ENCODE measurements around the gene PRKCE.

Gene PRKCE

DNA sequence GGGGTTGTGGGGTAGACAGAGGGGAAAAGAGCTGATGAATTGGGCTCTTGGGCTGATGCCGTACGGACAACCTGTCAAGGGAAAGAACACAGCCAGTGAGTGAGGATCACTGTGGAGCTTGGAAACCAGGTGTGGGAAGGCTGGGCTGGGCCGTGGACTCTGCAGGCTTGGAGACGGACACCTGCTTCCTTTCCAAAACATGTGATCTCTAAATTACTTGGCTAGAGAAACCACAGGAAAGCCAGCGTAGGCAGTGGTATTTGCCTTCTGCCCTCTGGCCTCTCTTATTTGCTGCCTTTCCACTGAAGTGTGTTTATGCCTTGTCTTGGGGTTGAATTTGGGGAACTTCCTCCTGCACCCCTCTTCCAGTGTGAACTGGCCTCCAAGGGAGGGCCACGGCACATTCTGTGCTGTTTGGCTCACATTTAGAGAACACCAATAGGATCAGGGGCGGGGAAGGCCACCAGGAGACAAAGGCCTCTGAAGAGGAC lies 267.7 kb downstream of the PRKCE start:
- Histone ChIP-seq H3K9me3 (ENCODE audit: low read length) (no peaks in the 10 kb centered on the region), H3K27me3 (ENCODE audit: control insufficient read depth in 1 of 2, insufficient read depth in 2 of 2, low read length in 2 of 2) (no peaks in the 10 kb centered on the region), H3K27ac (ENCODE audit: low read depth, low read length) (no peak overlapping the region)

GRCh38 chr2:45919711-45920111 lies 268.2 kb downstream of the PRKCE start:
- Histone ChIP-seq H3K9me3 (ENCODE audit: low read length) (no peaks in the 10 kb centered on the region), H3K9ac (ENCODE audit: low read length) (no peak overlapping the region), H3K4me3 (ENCODE audit: low read depth in 1 of 2, low read length in 2 of 2) (no peak overlapping the region), H3K27ac (ENCODE audit: low read depth, low read length) (no peak overlapping the region), H3K4me1 (ENCODE audit: insufficient read depth, low read length) (peaks cover 17% of the 10 kb centered on the region), H3K27me3 (ENCODE audit: control insufficient read depth in 1 of 2, insufficient read depth in 2 of 2, low read length in 2 of 2) (no peaks in the 10 kb centered on the region), H3K36me3 (ENCODE audit: insufficient read depth, low read length) (no peaks in the 10 kb centered on the region)

More for the DNA sequence above, 267.7 kb downstream of the PRKCE start:
- Histone ChIP-seq H3K36me3 (ENCODE audit: insufficient read depth, low read length) (no peaks in the 10 kb centered on the region), H3K4me3 (ENCODE audit: low read depth in 1 of 2, low read length in 2 of 2) (no peak overlapping the region), H3K4me1 (ENCODE audit: insufficient read depth, low read length) (peaks cover 17% of the 10 kb centered on the region), H3K9ac (ENCODE audit: low read length) (no peak overlapping the region)

- Histone ChIP-seq H3K4me3 (ENCODE audit: low read depth in 1 of 2, low read length in 2 of 2) (no peak overlapping the region), H3K9ac (ENCODE audit: low read length) (no peak overlapping the region), H3K27me3 (ENCODE audit: control insufficient read depth in 1 of 2, insufficient read depth in 2 of 2, low read length in 2 of 2) (no peaks in the 10 kb centered on the region), H3K9me3 (ENCODE audit: low read length) (no peaks in the 10 kb centered on the region), H3K27ac (ENCODE audit: low read depth, low read length) (no peak overlapping the region), H3K36me3 (ENCODE audit: insufficient read depth, low read length) (no peaks in the 10 kb centered on the region), H3K4me1 (ENCODE audit: insufficient read depth, low read length) (peaks cover 17% of the 10 kb centered on the region)
These were observed 270.4 kb downstream of the PRKCE start for GRCh38 chr2:45921921-45922320.

GRCh38 chr2:45922577-45922988 lies 271.1 kb downstream of the PRKCE start:
- H3K27me3 ChIP-seq (ENCODE audit: control insufficient read depth in 1 of 2, insufficient read depth in 2 of 2, low read length in 2 of 2): no peaks in the 10 kb centered on the region
- peaks cover 17% of the 10 kb centered on the region for H3K4me1 ChIP-seq (ENCODE audit: insufficient read depth, low read length)
- H3K9me3 ChIP-seq (ENCODE audit: low read length): no peaks in the 10 kb centered on the region
- H3K27ac ChIP-seq (ENCODE audit: low read depth, low read length): no peak overlapping the region
- H3K4me3 ChIP-seq (ENCODE audit: low read depth in 1 of 2, low read length in 2 of 2): no peak overlapping the region
- no peaks in the 10 kb centered on the region for H3K36me3 ChIP-seq (ENCODE audit: insufficient read depth, low read length)
- no peak overlapping the region for H3K9ac ChIP-seq (ENCODE audit: low read length)

- Histone ChIP-seq H3K4me3 (ENCODE audit: low read depth in 1 of 2, low read length in 2 of 2) (no peak overlapping the region), H3K27ac (ENCODE audit: low read depth, low read length) (no peak overlapping the region), H3K4me1 (ENCODE audit: insufficient read depth, low read length) (peaks cover 17% of the 10 kb centered on the region), H3K9me3 (ENCODE audit: low read length) (no peaks in the 10 kb centered on the region), H3K9ac (ENCODE audit: low read length) (no peak overlapping the region), H3K36me3 (ENCODE audit: insufficient read depth, low read length) (no peaks in the 10 kb centered on the region), H3K27me3 (ENCODE audit: control insufficient read depth in 1 of 2, insufficient read depth in 2 of 2, low read length in 2 of 2) (no peaks in the 10 kb centered on the region)
These were observed 272.2 kb downstream of the PRKCE start for GRCh38 chr2:45923701-45924100.

DNA sequence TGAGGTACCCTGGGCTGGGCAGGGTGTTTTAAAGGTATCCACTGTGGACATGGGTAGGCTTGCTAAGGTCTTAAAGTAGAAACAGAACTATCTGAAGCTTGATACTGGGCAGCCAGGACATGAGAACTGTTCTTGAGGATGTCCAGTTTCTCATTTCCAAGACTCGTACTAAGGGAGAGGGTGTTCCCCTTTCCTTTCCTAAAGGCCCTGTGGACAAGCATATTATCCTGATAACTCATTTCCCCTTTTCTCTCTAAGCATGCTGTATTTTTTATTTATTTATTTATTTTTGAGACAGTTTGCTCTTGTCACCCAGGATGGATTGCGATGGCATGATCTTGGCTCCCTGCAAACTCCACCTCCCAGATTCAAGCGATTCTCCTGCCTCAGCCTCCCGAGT lies 273.6 kb downstream of the PRKCE start:
- no peak overlapping the region for H3K27ac ChIP-seq (ENCODE audit: low read depth, low read length)
- H3K4me1 ChIP-seq (ENCODE audit: insufficient read depth, low read length): peaks cover 9% of the 10 kb centered on the region

DNA sequence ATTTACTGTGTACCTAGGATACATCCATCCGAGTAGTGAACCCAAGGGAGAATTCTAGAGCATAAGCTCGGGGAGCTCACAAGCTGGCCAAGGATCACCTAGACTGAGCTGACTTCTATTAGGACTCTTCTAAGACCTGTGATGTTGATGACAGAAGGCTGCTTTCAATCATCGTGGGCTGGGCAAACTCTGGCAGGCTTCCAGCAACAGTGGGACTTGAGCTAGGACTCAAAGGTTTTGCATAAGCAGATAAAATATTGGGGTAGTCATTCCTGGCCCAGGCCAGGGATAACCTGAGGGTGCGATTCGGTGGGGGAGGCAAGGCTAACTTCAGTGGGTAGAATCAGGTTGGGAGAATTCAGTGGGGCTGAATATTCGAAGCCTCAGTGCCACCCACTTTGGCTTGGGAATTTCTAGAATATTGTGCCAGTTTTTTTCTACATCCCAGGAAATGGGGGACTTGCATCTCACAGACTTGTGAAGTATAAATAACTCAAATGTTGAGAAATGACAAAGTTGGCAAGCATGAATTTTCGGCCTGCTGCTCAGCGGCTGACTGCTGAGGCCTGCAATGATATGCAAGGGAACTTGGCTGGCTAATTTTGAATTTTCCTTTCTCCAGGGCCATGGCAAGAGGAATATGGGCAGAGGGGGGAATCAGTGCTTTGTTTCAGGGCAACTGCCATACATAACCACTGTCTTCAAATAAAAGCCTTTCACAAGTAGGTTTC lies 274.3 kb downstream of the PRKCE start:
- H3K27me3 ChIP-seq (ENCODE audit: control insufficient read depth in 1 of 2, insufficient read depth in 2 of 2, low read length in 2 of 2): no peaks in the 10 kb centered on the region
- peaks cover 16% of the 10 kb centered on the region for H3K4me1 ChIP-seq (ENCODE audit: insufficient read depth, low read length)
- H3K27ac ChIP-seq (ENCODE audit: low read depth, low read length): no peak overlapping the region
- no peak overlapping the region for H3K9ac ChIP-seq (ENCODE audit: low read length)
- H3K4me3 ChIP-seq (ENCODE audit: low read depth in 1 of 2, low read length in 2 of 2): no peak overlapping the region
- H3K9me3 ChIP-seq (ENCODE audit: low read length): no peaks in the 10 kb centered on the region
- no peaks in the 10 kb centered on the region for H3K36me3 ChIP-seq (ENCODE audit: insufficient read depth, low read length)

More for the DNA sequence above, 273.6 kb downstream of the PRKCE start:
- no peaks in the 10 kb centered on the region for H3K36me3 ChIP-seq (ENCODE audit: insufficient read depth, low read length)
- no peaks in the 10 kb centered on the region for H3K27me3 ChIP-seq (ENCODE audit: control insufficient read depth in 1 of 2, insufficient read depth in 2 of 2, low read length in 2 of 2)
- no peaks in the 10 kb centered on the region for H3K9me3 ChIP-seq (ENCODE audit: low read length)
- H3K4me3 ChIP-seq (ENCODE audit: low read depth in 1 of 2, low read length in 2 of 2): no peak overlapping the region
- no peak overlapping the region for H3K9ac ChIP-seq (ENCODE audit: low read length)

GRCh38 chr2:45928946-45929345 lies 277.5 kb downstream of the PRKCE start:
- Histone ChIP-seq H3K36me3 (ENCODE audit: insufficient read depth, low read length) (no peaks in the 10 kb centered on the region), H3K9ac (ENCODE audit: low read length) (no peak overlapping the region), H3K27ac (ENCODE audit: low read depth, low read length) (no peak overlapping the region)

DNA sequence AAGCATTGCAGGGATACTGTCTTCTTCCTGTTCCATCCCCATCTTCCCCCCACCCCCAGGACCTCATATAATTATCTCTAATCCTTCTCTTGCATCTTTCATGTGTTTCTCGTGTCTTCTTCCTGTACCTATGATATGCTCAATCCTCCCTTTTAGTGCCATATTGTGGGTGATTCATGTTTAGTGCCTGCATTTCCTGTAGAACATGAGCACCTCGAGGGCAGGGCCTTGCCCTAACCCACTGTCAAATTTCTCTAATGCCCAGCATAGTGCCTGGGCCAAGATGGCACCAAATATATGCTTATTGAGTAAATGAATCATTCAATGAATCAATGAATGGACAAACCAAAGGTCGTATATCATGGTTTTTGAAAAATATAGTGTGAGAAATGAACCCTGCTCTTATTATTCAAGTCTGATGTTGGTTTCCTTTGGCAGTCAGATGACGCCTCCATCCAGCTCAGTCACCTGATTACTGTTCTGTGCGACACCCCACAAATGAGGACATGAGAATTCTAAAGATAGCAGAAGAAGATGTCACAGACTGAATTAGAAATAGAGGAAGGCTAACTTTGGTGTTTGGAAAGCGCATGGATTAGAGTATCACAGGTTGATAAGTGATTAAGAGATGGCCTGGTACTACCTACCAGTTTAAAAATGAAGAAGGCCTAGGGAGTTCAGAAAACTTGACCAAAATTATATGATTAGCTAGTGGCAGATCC lies 278.4 kb downstream of the PRKCE start:
- Histone ChIP-seq H3K4me3 (ENCODE audit: low read depth in 1 of 2, low read length in 2 of 2) (no peak overlapping the region), H3K36me3 (ENCODE audit: insufficient read depth, low read length) (no peaks in the 10 kb centered on the region), H3K9ac (ENCODE audit: low read length) (no peak overlapping the region), H3K27me3 (ENCODE audit: control insufficient read depth in 1 of 2, insufficient read depth in 2 of 2, low read length in 2 of 2) (no peaks in the 10 kb centered on the region), H3K4me1 (ENCODE audit: insufficient read depth, low read length) (peaks cover 14% of the 10 kb centered on the region), H3K9me3 (ENCODE audit: low read length) (no peaks in the 10 kb centered on the region), H3K27ac (ENCODE audit: low read depth, low read length) (no peak overlapping the region)

More at GRCh38 chr2:45928946-45929345, 277.5 kb downstream of the PRKCE start:
- no peaks in the 10 kb centered on the region for H3K9me3 ChIP-seq (ENCODE audit: low read length)
- no peak overlapping the region for H3K4me3 ChIP-seq (ENCODE audit: low read depth in 1 of 2, low read length in 2 of 2)
- H3K4me1 ChIP-seq (ENCODE audit: insufficient read depth, low read length): peaks cover 14% of the 10 kb centered on the region
- no peaks in the 10 kb centered on the region for H3K27me3 ChIP-seq (ENCODE audit: control insufficient read depth in 1 of 2, insufficient read depth in 2 of 2, low read length in 2 of 2)

GRCh38 chr2:45930396-45930792 lies 278.9 kb downstream of the PRKCE start:
- H3K36me3 ChIP-seq (ENCODE audit: insufficient read depth, low read length): no peaks in the 10 kb centered on the region
- no peak overlapping the region for H3K27ac ChIP-seq (ENCODE audit: low read depth, low read length)
- no peaks in the 10 kb centered on the region for H3K27me3 ChIP-seq (ENCODE audit: control insufficient read depth in 1 of 2, insufficient read depth in 2 of 2, low read length in 2 of 2)
- H3K4me3 ChIP-seq (ENCODE audit: low read depth in 1 of 2, low read length in 2 of 2): no peak overlapping the region
- peaks cover 14% of the 10 kb centered on the region for H3K4me1 ChIP-seq (ENCODE audit: insufficient read depth, low read length)
- no peaks in the 10 kb centered on the region for H3K9me3 ChIP-seq (ENCODE audit: low read length)
- no peak overlapping the region for H3K9ac ChIP-seq (ENCODE audit: low read length)

DNA sequence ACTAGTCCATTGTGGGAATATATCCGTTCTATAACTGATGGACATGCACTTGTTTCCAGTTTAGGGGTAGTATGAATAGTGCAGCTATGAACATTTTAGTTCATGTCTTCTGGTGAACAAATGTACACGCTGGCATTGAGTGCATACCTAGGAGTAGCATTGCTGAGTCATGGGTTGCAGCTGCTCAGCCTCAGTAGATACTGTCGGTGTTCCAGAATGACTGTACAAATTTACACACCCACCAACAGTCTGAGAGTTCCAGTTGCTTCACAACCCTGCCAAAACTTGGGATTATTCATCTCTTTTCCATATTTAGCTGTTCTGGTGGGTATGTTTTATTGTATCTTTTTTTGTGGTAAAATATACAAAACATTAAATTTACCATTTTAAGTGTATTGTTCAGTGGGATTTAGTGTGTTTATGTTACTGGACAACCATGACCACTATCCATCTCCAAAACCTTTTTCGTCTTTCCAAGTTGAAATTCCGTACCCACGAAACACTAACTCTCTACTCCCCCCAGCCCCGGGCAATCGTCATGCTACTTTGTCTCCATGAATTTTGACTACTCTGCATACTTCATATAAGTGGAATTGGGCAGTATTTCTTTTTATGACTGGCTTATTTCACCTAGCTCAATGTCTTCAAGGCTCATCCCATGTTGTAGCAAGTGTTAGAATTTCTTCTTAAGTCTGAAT lies 281.0 kb downstream of the PRKCE start:
- H3K27ac ChIP-seq (ENCODE audit: low read depth, low read length): no peak overlapping the region
- H3K9ac ChIP-seq (ENCODE audit: low read length): no peak overlapping the region
- no peaks in the 10 kb centered on the region for H3K36me3 ChIP-seq (ENCODE audit: insufficient read depth, low read length)
- H3K9me3 ChIP-seq (ENCODE audit: low read length): no peaks in the 10 kb centered on the region
- H3K4me3 ChIP-seq (ENCODE audit: low read depth in 1 of 2, low read length in 2 of 2): no peak overlapping the region
- peaks cover 25% of the 10 kb centered on the region for H3K4me1 ChIP-seq (ENCODE audit: insufficient read depth, low read length)
- no peaks in the 10 kb centered on the region for H3K27me3 ChIP-seq (ENCODE audit: control insufficient read depth in 1 of 2, insufficient read depth in 2 of 2, low read length in 2 of 2)

All from muscle layer of colon (tissue), 2 donors.